A549 (cell line): ENCODE results near the gene SGTA. TPM values are rescaled to one million over a fixed set of nuclear protein-coding genes. Genes with fewer than 3 reads are reported as not detected.

ENCODE experiments used
- ATAC-seq, 2 experiments: fragments of 200-7000 bp in 1 of 2; fragments of >200 bp in 1 of 2; cut with Nextera tagmentation in 1 of 2; cut with Tn5 transposase in 1 of 2; 3 replicates each; pipeline versions ENCODE4 v1.8.0 to v1.9.1; 2018 to 2020; ENCODE audit warnings: mild to moderate bottlenecking in 1 of 2, moderate library complexity in 1 of 2
- CTCF ChIA-PET: fragments of 300-600 bp; sonication (Branson Sonifier 250); formaldehyde crosslinking; extraction: SDS; loops from one replicate; lab custom pipeline; 2021; ENCODE audit warnings: antibody characterized with exemption, inconsistent platforms; lab: Yijun Ruan, JAX
- POLR2A ChIA-PET: fragments of 350-600 bp; formaldehyde crosslinking; extraction: SDS; loops from one replicate; lab custom pipeline; 2021; ENCODE audit warnings: antibody characterized with exemption, inconsistent platforms; lab: Yijun Ruan, JAX
- DNase-seq, 2 experiments: peaks; one replicate each; pipeline versions ENCODE4 v3.0.0 to v3.0.0-alpha.2; 2011 to 2016; ENCODE audit warnings: low read depth in 1 of 2, low spot score in 1 of 2
- FAIRE-seq: peaks from 2 replicates; lab custom pipeline; 2011; peaks lifted over from hg19 to GRCh38; lab: Jason Lieb, UNC
- H3K27ac ChIP-seq, 2 experiments: fragments of >200 bp; sonication (Bioruptor Twin); formaldehyde crosslinking; 3 replicates each; pipeline ENCODE4 v1.5.1; 2016 to 2017
- H3K4me1 ChIP-seq: fragments of >200 bp; sonication (Bioruptor Twin); formaldehyde crosslinking; 3 replicates; pipeline ENCODE4 v1.6.1; 2016
- H3K4me2 ChIP-seq: fragments of >200 bp; sonication (Bioruptor Twin); formaldehyde crosslinking; 3 replicates; pipeline ENCODE4 v1.6.1; 2016
- H3K4me3 ChIP-seq: fragments of >200 bp; sonication (Bioruptor Twin); formaldehyde crosslinking; 3 replicates; pipeline ENCODE4 v1.5.1; 2016
- H3K9me3 ChIP-seq: fragments of >200 bp; sonication (Bioruptor Twin); formaldehyde crosslinking; 3 replicates; pipeline ENCODE4 v1.6.1; 2016
- ATOH8 ChIP-seq: fragments of 250-450 bp; sonication (Bioruptor Pico); IDR thresholded peaks from 2 replicates; pipeline ENCODE4 v1.5.0; 2020; ENCODE audit warnings: low read depth, mild to moderate bottlenecking, moderate library complexity
- BCL3 ChIP-seq: fragments of >200 bp; sonication (Bioruptor Twin); formaldehyde crosslinking; IDR thresholded peaks from 3 replicates; pipeline ENCODE4 v1.6.1; 2016
- BHLHE40 ChIP-seq: IDR thresholded peaks from 2 replicates; pipeline ENCODE4 v1.6.1; 2012; ENCODE audit warnings: low read depth, low read length, inconsistent platforms
- CEBPB ChIP-seq, 2 experiments: fragments of >200 bp in 1 of 2; sonication (Bioruptor Twin) in 1 of 2; formaldehyde crosslinking in 1 of 2; IDR thresholded peaks; 2 replicates each; pipeline ENCODE4 v1.6.1; 2012 to 2016
- EHMT2 ChIP-seq: fragments of 200-600 bp; sonication (generic); IDR thresholded peaks from 2 replicates; pipeline ENCODE4 v1.6.1; 2016; ENCODE audit warnings: antibody characterized with exemption, low read depth, mild to moderate bottlenecking, moderate library complexity
- EP300 ChIP-seq, 2 experiments: fragments of >200 bp; sonication (Bioruptor Twin); formaldehyde crosslinking; IDR thresholded peaks; 2 replicates in 1 of 2; 3 replicates in 1 of 2; pipeline ENCODE4 v1.6.1; 2016 to 2017
- ESRRA ChIP-seq: fragments of 150-350 bp; IDR thresholded peaks from 2 replicates; pipeline ENCODE4 v1.6.1; 2014; ENCODE audit warnings: mild to moderate bottlenecking, low read length, borderline replicate concordance
- FOSB ChIP-seq: fragments of 250-450 bp; sonication (Bioruptor Pico); IDR thresholded peaks from 2 replicates; pipeline ENCODE4 v1.5.0; 2020; ENCODE audit warnings: mild to moderate bottlenecking, moderate library complexity
- FOSL2 ChIP-seq, 2 experiments: fragments of 450-650 bp in 1 of 2; fragments of >200 bp in 1 of 2; sonication (Bioruptor Twin) in 1 of 2; formaldehyde crosslinking; IDR thresholded peaks; 2 replicates each; pipeline versions ENCODE4 v1.5.0 to v1.6.1; 2016 to 2020; ENCODE audit warnings: mild to moderate bottlenecking in 1 of 2, moderate library complexity in 1 of 2
- FOXS1 ChIP-seq: fragments of 250-450 bp; sonication (Bioruptor Pico); IDR thresholded peaks from 2 replicates; pipeline ENCODE4 v1.5.0; 2020; ENCODE audit warnings: mild to moderate bottlenecking, moderate library complexity
- GATA3 ChIP-seq: IDR thresholded peaks from 2 replicates; pipeline ENCODE4 v1.6.1; 2012; ENCODE audit warnings: borderline replicate concordance
- HMGXB4 ChIP-seq: fragments of 250-450 bp; sonication (Bioruptor Pico); IDR thresholded peaks from 2 replicates; pipeline ENCODE4 v1.5.0; 2021; ENCODE audit warnings: mild to moderate bottlenecking, moderate library complexity, borderline replicate concordance
- HOXA7 ChIP-seq: fragments of 250-450 bp; sonication (Bioruptor Pico); IDR thresholded peaks from 2 replicates; pipeline ENCODE4 v1.5.0; 2020; ENCODE audit warnings: mild to moderate bottlenecking, moderate library complexity
- HOXB5 ChIP-seq: fragments of 250-450 bp; sonication (Bioruptor Pico); IDR thresholded peaks from 2 replicates; pipeline ENCODE4 v1.5.0; 2020; ENCODE audit warnings: mild to moderate bottlenecking, moderate library complexity
- JUN ChIP-seq, 2 experiments: fragments of >200 bp; sonication (Bioruptor Twin); formaldehyde crosslinking; IDR thresholded peaks; 2 replicates in 1 of 2; 3 replicates in 1 of 2; pipeline ENCODE4 v1.6.1; 2016 to 2017
- KDM5A ChIP-seq: fragments of 200-600 bp; sonication (generic); IDR thresholded peaks from 2 replicates; pipeline ENCODE4 v1.6.1; 2016; ENCODE audit warnings: antibody characterized with exemption, mild to moderate bottlenecking
- MAX ChIP-seq: IDR thresholded peaks from 2 replicates; pipeline ENCODE4 v1.6.1; 2012
- NFE2L2 ChIP-seq: fragments of 150-350 bp; conservative IDR thresholded peaks from 2 replicates; pipeline ENCODE4 v1.6.1; 2014; ENCODE audit warnings: low read length
- POLR2A ChIP-seq: IDR thresholded peaks from 2 replicates; pipeline ENCODE4 v1.6.1; 2012; ENCODE audit warnings: mild to moderate bottlenecking, low read length
- POLR2AphosphoS2 ChIP-seq: conservative IDR thresholded peaks from 2 replicates; pipeline ENCODE4 v1.6.1; 2012; ENCODE audit warnings: low read length, improper control_type of control experiment, inconsistent platforms
- RFX5 ChIP-seq: fragments of 450-650 bp; IDR thresholded peaks from 2 replicates; pipeline ENCODE4 v1.7.1; 2014; ENCODE audit warnings: antibody characterized with exemption, mild to moderate bottlenecking, moderate library complexity
- RNF2 ChIP-seq: fragments of 200-600 bp; sonication (generic); IDR thresholded peaks from 2 replicates; pipeline ENCODE4 v1.6.1; 2016; ENCODE audit warnings: low read depth, mild to moderate bottlenecking, antibody characterized with exemption, moderate library complexity, borderline replicate concordance
- SMC3 ChIP-seq: fragments of >200 bp; sonication (Bioruptor Twin); formaldehyde crosslinking; IDR thresholded peaks from 3 replicates; pipeline ENCODE4 v1.6.1; 2018; ENCODE audit warnings: inconsistent platforms
- USF2 ChIP-seq: fragments of 450-650 bp; IDR thresholded peaks from 2 replicates; pipeline ENCODE4 v1.6.1; 2014; ENCODE audit warnings: antibody characterized with exemption
- ZSCAN20 ChIP-seq: fragments of 250-450 bp; sonication (Bioruptor Pico); IDR thresholded peaks from 2 replicates; pipeline ENCODE4 v1.8.0; 2022; ENCODE audit warnings: mild to moderate bottlenecking, moderate library complexity
- WGBS: methylation state at CpG from one replicate; pipeline ENCODE4 v1.1.6; 2017; ENCODE audit errors: missing lambda C conversion rate; 5-methylcytosine and 5-hydroxymethylcytosine counted together
- polyA plus RNA-seq, 4 experiments: library from polyadenylated mRNA; depleted of rRNA in 3 of 4; stranded (reverse); fragments of >200 nt; fragmentation: RNase III in 1 of 4; extraction: RNeasy Plus Mini Kit Qiagen cat#74134 plus additional on column Dnase treatment in 1 of 4; gene quantifications; 2 replicates in 3 of 4; 3 replicates in 1 of 4; pipeline ENCODE4 v1.2.3, GENCODE V29; 2011 to 2017

The SGTA gene
- polyA plus RNA-seq, 2 of the 4 experiments (the other 2 are of a cell fraction) = 39.1 to 48.0 TPM

- FAIRE-seq (no peak), ATAC-seq (no peak), DNase-seq (no peak)
- Histone ChIP-seq H3K4me1 (no peaks in the 10 kb centered on the region), H3K9me3 (no peaks in the 10 kb centered on the region), H3K4me2 (no peak overlapping the region), H3K4me3 (no peak overlapping the region), H3K27ac (no peak overlapping the region)
- ChIA-PET CTCF (interaction anchor here (0.7 to 4.3 kb wide), 2 partner anchors 103 to 1387 kb away, joined by 3 to 23 read pairs; no protein-coding TSS in a partner anchor), POLR2A (no interaction called here)
- WGBS = 91% methylated on average over 17 of the region's 21 CpGs
- no peak for TF ChIP-seq EP300 (IDR thresholded peaks at IDR 0.05)
- TF ChIP-seq ESRRA = no peak
- no peak for TF ChIP-seq HOXA7 (CRISPR knock-in tag)
- no peak for TF ChIP-seq FOSB (CRISPR knock-in tag)
- TF ChIP-seq POLR2A = no peak
- no peak for TF ChIP-seq USF2
- TF ChIP-seq RNF2 = no peak
- TF ChIP-seq BHLHE40 = no peak
- no peak for TF ChIP-seq CEBPB (IDR thresholded peaks at IDR 0.05)
- TF ChIP-seq FOXS1 (CRISPR knock-in tag) = no peak
- TF ChIP-seq GATA3 = no peak
- no peak for TF ChIP-seq POLR2AphosphoS2
- TF ChIP-seq KDM5A = no peak
- TF ChIP-seq ATOH8 (CRISPR knock-in tag) = no peak
- no peak for TF ChIP-seq RFX5
These were observed 31.6 kb downstream of the SGTA start for GRCh38 chr19:2751438-2751830.

- POLR2A ChIA-PET = no interaction called here
- TF ChIP-seq HOXA7 (CRISPR knock-in tag) (no peak), SMC3 (no peak), EHMT2 (no peak), HMGXB4 (CRISPR knock-in tag) (no peak), MAX (no peak), JUN (IDR thresholded peaks at IDR 0.05) (no peak), NFE2L2 (no peak), HOXB5 (CRISPR knock-in tag) (no peak), BCL3 (no peak), ZSCAN20 (CRISPR knock-in tag) (no peak), FOSL2 (IDR thresholded peaks at IDR 0.05) (no peak), FOSL2 (CRISPR knock-in tag; IDR thresholded peaks at IDR 0.05) (no peak)
- CTCF ChIA-PET = interaction anchor here (3.2 to 4.3 kb wide), 2 partner anchors 103 to 104 kb away, joined by 23 to 57 read pairs; no protein-coding TSS in a partner anchor
- ATAC-seq (no peak), DNase-seq (no peak), FAIRE-seq (no peak)
- Histone ChIP-seq H3K4me3 (no peak overlapping the region), H3K4me2 (no peak overlapping the region), H3K9me3 (no peaks in the 10 kb centered on the region), H3K27ac (no peak overlapping the region), H3K4me1 (no peaks in the 10 kb centered on the region)
- 70% methylated on average over 14 of the region's 17 CpGs for WGBS
These were observed 32.1 kb downstream of the SGTA start for GRCh38 chr19:2750808-2751437.
